ENCODE data around the gene CACNA1H. TPM values are rescaled to one million over a fixed set of nuclear protein-coding genes. Genes with fewer than 3 reads are reported as not detected.

The CACNA1H gene
- total and polyA plus RNA-seq, 2 of the 8 experiments (the other 6 are each of a cell fraction or from before 2014, with no cell fraction given) = 14.0 to 28.7 TPM

- Histone ChIP-seq H3K9ac (replicated peaks in 1 of 4; ENCODE audit: extremely low read depth in 1 of 4, low read depth in 3 of 4, low read length in 3 of 4) (no peak within 1 kb of the TSS), H3K36me3 (ENCODE audit: control insufficient read depth in 2 of 4, insufficient read depth in 4 of 4, low read length in 3 of 4) (peaks cover 0 to 13% (median 0%) of the 10 kb centered on the region in 4 experiments; a peak in 3 of 8 replicates), H3K56ac (replicated peaks; ENCODE audit: insufficient read length, low read depth, low read length) (no peak within 1 kb of the TSS), H3K4me2 (ENCODE audit: insufficient read depth in 1 of 2, low read depth in 2 of 2, low read length in 2 of 2) (no peak within 1 kb of the TSS), H3K79me1 (ENCODE audit: low read depth, low read length) (no peaks in the 10 kb centered on the region), H2BK15ac (ENCODE audit: low read length) (no peak within 1 kb of the TSS; the same call in 1 of the 2 replicates), H3K4ac (replicated peaks; ENCODE audit: insufficient read length, low read depth, low read length) (no peak within 1 kb of the TSS), H2BK5ac (ENCODE audit: low read depth, low read length) (no peak within 1 kb of the TSS), H4K8ac (ENCODE audit: extremely low read depth, insufficient read depth, low read length) (peak within 1 kb of the TSS; percentile 14; the same call in 1 of the 2 replicates), H3K23ac (ENCODE audit: insufficient read length) (no peak within 1 kb of the TSS), H3K18ac (ENCODE audit: extremely low read depth, low read length) (no peak within 1 kb of the TSS), H3K4me1 (replicated peaks in 1 of 4; ENCODE audit: control insufficient read depth in 3 of 4, insufficient read depth in 4 of 4, low read length in 3 of 4) (no peaks in the 10 kb centered on the region; a peak in 1 of 7 replicates), H3K79me2 (ENCODE audit: control insufficient read depth in 1 of 2, insufficient read depth in 2 of 2, low read length in 2 of 2) (no peaks in the 10 kb centered on the region), H4K91ac (replicated peaks; ENCODE audit: insufficient read length, low read length) (no peak within 1 kb of the TSS), H2BK20ac (ENCODE audit: low read length) (no peak within 1 kb of the TSS), H3K27me3 (replicated peaks in 1 of 4; ENCODE audit: control insufficient read depth in 3 of 4, extremely low read depth in 1 of 4, insufficient read depth in 3 of 4, low read length in 3 of 4) (peaks cover 0 to 2% (median under 1%) of the 10 kb centered on the region in 4 experiments; a peak in 1 of 7 replicates), H2AK5ac (ENCODE audit: low read depth, low read length) (no peak within 1 kb of the TSS), H3K23me2 (ENCODE audit: low read depth, low read length) (no peaks in the 10 kb centered on the region), H2AFZ (ENCODE audit: low read length) (no peak within 1 kb of the TSS), H3K9me3 (ENCODE audit: insufficient read depth in 2 of 2, low read depth in 1 of 2, low read length in 1 of 2) (no peaks in the 10 kb centered on the region), H4K20me1 (replicated peaks in 1 of 2; ENCODE audit: control insufficient read depth in 1 of 2, insufficient read depth in 2 of 2, low read length in 2 of 2) (peaks cover 0 to 6% of the 10 kb centered on the region in 2 experiments), H3K4me3 (ENCODE audit: extremely low read depth in 1 of 4, insufficient read depth in 2 of 4, low read depth in 3 of 4, low read length in 4 of 4) (no peak within 1 kb of the TSS), H3K27ac (ENCODE audit: low read depth, low read length) (no peak within 1 kb of the TSS), H2BK12ac (ENCODE audit: low read depth, low read length) (no peak within 1 kb of the TSS), H4K5ac (ENCODE audit: insufficient read length, low read depth, low read length) (no peak within 1 kb of the TSS), H2BK120ac (replicated peaks; ENCODE audit: low read depth, low read length) (no peak within 1 kb of the TSS), H3K14ac (ENCODE audit: insufficient read length) (no peak within 1 kb of the TSS)
- TF ChIP-seq ASH2L (IDR thresholded peaks at IDR 0.05; ENCODE audit: low read length) (no peak), RBBP5 (IDR thresholded peaks at IDR 0.05; ENCODE audit: borderline replicate concordance, low read depth, low read length) (no peak), CREB1 (IDR thresholded peaks at IDR 0.05) (no peak), HDAC6 (IDR thresholded peaks at IDR 0.05; ENCODE audit: low read depth, low read length) (no peak), NANOG (IDR thresholded peaks at IDR 0.05; ENCODE audit: insufficient read depth, low read depth, low read length, poor library complexity, severe bottlenecking) (no peak), SP1 (IDR thresholded peaks at IDR 0.05; ENCODE audit: low read depth, low read length) (no peak), EZH2 (IDR thresholded peaks at IDR 0.05; ENCODE audit: low read depth, low read length, severe bottlenecking) (no peak), FOSL1 (IDR thresholded peaks at IDR 0.05; ENCODE audit: insufficient read depth, low read depth, low read length) (no peak), TBP (IDR thresholded peaks at IDR 0.05; ENCODE audit: low read depth, low read length) (no peak), POLR2A (IDR thresholded peaks at IDR 0.05; ENCODE audit: control extremely low read depth in 1 of 2, low read depth in 2 of 2, low read length in 2 of 2) (no peak), POLR2AphosphoS5 (IDR thresholded peaks at IDR 0.05; ENCODE audit: low read depth, low read length) (no peak), SP4 (IDR thresholded peaks at IDR 0.05; ENCODE audit: low read length) (no peak), EGR1 (IDR thresholded peaks at IDR 0.05; ENCODE audit: borderline replicate concordance, low read depth, low read length) (no peak), TCF12 (IDR thresholded peaks at IDR 0.05; ENCODE audit: low read depth, low read length) (no peak)
- POLR2A ChIA-PET (ENCODE audit: partially characterized antibody) = no interaction called here
- WGBS, 2 experiments (ENCODE audit: extremely low coverage in 1 of 2, insufficient coverage in 1 of 2, insufficient read length in 1 of 2, insufficient replicate concordance in 2 of 2, low coverage in 1 of 2, low lambda C conversion rate in 2 of 2, missing lambda C conversion rate in 1 of 2) = 85% methylated on average over 8 of the region's 10 CpGs; no CpG with 5 or more reads in 1 of the 2 experiments
- FAIRE-seq (no peak), DNase-seq (ENCODE audit: low read depth in 1 of 2, low spot score in 2 of 2) (no peak)
- CTCF ChIA-PET (ENCODE audit: partially characterized antibody) = interaction anchor here (1.5 kb wide), 1 partner anchor 55 kb away, joined by 3 read pairs; no protein-coding TSS in a partner anchor
Measured at GRCh38 chr16:1225051-1225451, 72.1 kb downstream of the CACNA1H start, which contains the start of gene TPSG1. TPSG1 (minus strand) TSS chr16:1225268; CDS start chr16:1225252, 16 bp downstream.
